GM21360 (cell line): ENCODE results near the gene LYPLAL1.

ENCODE experiments used
- ATAC-seq: cut with Tn5 transposase; IDR thresholded peaks from one replicate; pipeline ENCODE4 v1.9.1; 2021; ENCODE audit warnings: mild to moderate bottlenecking, moderate library complexity; ENCODE audit not compliant: unreplicated experiment

Gene LYPLAL1

DNA sequence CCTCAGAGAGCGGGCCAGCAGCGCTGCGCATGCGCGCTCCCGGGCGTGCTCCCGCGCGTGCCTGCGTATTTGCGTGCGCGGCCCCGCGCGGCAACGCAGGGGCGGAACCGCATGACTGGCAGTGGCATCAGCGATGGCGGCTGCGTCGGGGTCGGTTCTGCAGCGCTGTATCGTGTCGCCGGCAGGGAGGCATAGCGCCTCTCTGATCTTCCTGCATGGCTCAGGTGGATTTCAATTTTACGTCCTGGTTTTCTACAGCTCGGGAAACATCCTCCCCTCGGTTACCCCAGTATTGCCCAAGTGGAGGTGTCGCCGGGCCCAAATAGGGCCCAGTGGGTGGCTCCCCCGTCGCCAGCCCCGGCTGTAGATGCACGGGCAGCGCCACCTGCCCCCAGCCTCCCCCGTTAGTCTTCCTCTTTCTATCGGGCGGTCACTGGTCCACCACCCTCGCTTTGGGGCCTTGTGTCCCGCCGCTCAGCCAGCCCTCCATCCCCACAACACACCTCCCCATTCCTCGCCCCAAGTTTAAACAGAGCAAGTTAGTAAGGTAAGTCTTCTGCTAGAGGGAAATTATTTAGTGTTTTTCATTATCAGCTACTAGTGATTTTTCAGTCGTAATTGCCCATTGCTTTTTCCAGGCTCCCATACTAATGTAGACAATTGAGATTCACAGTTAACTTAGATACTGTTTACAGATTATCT is at the start of gene LYPLAL1:
TSS of gene LYPLAL1 (plus strand) at position 121 of the 702 bp plus-strand sequence. CDS start at position 134, 13 bp downstream.
- peak; percentile 65 for ATAC-seq

DNA sequence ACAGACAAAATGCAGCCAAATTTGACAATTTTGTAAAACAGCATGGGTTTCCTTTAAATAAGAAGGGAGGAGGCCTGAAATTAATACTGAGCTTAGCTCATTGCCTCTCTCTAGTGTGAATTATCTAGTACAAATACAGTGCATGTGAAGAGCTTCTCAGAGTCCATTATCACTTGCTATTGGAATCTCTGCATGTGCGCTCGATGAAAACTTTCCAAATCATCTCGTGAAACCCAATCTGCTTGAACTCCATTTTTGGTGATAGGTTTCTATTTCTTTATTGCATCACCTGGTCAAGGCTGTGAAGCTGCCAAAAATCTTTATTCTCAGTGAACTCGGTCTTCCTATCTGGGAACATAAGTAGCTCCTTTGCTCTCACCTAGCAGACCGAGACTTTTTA is 49.5 kb upstream of the LYPLAL1 start:
- ATAC-seq = no peak

DNA sequence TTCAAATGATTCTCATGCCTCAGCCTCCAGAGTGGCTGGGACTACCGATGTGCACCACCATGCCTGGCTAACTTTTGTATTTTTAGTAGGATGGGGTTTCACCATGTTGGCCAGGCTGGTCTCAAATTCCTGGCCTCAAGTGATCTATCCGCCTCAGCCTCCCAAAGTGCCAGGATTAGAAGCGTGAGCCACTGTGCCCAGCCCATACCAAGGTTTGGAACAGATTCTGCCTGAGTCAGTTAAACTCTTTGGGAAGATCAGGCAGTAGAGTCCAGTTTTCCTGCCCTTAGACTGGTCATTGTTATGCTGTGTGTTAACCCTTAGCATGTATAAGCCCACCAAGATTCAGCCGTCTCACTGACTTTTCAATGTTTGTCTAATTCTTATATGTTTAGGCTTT is 48.3 kb upstream of the LYPLAL1 start:
- ATAC-seq = no peak

DNA sequence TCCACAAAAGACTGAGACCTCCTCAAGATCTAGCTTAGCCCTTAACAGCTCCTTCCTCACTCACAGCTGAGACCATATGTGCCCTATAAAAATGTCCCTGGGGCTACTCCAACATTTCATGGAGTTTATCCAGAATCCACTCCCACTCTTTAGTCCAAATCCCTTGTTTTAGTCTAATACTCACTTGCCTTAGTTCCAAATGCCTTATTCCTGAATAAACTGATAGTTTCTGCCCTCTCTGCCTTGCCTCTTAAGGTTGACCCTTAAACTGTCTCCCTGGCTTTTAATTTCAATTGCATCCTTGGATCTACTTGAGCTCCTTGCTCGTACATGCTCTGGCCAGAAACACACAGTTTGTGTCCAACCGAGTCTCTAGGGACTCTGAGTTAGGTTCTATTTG is 47.3 kb upstream of the LYPLAL1 start:
- ATAC-seq = no peak

DNA sequence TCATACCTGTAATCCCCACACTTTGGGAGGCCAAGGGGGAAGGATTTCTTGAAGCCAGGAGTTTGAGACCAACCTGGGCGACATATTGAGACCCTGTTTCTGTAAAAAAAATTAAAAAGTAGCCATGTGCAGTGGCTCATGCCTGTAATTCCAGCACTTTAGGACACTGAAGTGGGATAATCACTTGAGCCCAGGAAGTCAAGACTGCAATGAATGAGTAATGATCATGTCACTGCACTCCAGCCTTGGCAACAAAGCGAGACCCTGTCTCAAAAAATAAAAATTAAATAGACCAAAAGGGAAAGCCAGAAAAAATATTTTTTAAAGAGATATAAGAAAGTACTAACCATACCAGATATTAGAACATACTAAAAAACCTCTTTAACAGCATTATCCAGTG is 44.7 kb upstream of the LYPLAL1 start:
- no peak for ATAC-seq

DNA sequence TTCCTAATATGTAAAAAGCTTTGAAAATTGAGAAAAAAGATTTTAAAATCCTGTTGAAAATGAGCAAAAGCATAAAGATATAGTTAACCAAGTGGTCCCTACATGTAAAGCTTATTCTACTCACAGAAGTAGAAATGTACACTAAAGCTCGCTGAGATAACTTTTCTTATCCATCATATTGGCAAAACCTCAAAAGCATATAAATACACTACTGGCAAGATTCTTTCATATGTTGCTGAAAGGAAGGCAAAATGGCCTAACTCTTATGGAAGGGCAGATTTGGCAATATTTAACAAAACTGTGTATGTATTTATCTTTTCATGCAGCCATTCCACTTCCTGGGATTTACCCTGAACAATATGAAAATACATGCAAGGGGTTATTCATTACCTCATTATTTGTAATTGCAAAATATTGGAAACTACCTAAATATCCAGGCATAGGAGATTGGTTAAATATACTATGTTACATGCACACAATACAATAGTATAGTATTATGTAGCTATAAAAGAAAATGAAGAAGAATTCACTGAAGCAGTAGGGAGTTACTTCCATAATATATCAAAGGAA is 43.2 kb upstream of the LYPLAL1 start:
- no peak for ATAC-seq

DNA sequence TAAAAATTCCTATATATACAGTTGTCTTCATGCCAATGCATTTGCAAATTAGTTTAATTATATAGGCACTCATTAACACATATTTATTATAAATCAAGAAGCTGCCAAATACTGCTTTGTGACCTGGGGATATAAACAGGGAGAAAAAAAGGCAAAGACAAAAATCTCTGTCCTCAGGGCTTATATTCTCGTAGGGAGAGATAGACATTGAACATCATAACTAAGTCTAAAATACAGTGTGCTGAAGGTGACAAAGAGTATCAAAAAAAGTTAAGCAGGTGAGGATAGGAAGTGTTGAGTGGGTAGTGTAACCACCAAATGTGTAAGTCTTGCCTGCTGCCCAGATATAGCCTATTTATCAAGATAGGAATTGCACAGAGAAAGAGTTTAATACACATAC is 40.7 kb upstream of the LYPLAL1 start:
- ATAC-seq = no peak

DNA sequence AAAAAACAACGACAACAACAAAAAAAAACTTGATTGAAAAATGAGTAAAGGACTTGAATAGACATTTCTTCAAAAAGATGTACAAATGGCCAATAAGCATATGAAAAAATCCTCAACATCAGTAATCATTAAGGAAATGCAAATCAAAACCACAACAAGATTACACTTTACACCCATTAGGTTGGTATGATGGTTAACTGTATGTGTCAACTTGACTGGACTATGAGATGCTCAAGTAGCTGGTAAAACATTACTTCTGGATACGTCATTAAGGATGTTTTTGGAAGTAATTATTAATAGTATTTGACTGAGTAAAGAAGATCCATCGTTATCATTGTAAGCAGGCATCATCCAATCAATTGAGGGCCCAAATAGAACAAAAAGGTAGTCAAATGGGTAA is 34.9 kb upstream of the LYPLAL1 start:
- no peak for ATAC-seq

DNA sequence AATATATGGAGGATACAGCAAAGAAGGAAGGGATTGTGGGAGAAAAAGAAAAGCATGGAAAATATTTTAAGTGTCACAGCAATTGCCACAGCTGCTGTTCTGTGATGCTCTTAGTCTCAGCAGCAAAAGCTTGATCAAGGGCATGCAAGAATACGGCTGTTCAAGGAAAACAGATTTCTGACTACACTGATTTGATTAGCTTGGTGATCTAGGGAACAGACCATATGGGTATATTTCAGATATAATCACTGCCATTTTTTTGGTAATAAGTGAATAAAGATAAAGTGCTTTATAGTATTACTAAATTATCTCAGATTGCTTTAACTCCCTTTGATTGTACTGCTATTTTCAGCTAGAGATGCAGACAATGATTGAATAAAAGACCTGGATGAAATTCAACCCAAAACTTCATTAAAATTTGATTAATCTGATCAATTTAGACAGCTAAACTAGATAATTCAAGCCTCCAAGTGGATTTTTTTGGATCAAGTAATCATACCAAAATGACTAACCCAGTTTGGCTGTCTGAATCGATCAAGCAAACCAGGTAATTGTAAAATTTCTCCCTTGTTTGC is 33.3 kb upstream of the LYPLAL1 start:
- no peak for ATAC-seq

DNA sequence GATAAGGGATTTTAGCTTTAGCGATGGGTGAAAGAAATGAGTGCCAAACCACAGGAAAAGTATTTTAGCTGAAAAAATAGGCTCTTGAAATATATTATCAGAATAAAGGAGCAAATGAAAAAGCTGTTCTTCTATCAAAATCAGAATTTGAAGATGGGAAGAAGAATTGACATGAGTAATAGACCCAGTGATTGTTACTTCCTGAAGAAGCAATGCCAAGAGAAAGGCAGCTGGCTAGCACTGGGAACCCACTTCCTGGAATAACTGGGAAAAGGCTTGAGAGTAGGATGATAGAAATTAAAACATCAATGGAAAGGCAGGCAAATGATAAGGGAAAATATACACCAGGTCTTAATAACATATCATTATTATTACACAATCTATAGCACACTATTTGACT is 29.9 kb upstream of the LYPLAL1 start:
- ATAC-seq = no peak

DNA sequence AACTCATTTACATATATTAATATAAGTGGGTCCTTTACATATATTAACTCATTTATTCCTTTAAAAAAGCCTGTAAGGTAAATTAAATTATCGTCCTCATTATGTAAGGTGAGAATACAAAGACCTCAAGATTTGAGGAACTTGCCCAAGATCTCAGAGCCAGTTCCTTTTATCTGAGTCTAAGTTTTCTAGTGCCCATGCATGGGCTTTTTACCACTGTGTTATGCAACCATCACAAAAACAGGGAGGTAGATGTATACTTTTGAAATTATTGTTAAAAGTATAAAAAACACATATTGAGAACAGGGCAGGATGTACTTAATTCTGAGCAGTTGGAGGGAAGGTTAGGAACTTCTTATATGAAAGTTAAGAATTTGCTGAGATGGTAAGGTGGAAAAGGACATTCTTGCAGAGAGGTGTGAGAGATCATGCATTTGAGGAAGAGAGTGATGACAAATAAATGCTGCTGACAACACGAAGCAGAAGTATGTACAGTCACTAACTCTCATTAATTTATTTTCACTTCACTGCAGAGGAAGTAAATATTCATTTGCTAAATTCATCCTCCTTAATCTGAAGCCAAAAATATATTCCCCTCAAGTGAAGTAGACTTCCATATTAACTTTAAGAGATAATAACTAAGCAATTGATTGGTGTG is 28.9 kb upstream of the LYPLAL1 start:
- ATAC-seq = no peak

DNA sequence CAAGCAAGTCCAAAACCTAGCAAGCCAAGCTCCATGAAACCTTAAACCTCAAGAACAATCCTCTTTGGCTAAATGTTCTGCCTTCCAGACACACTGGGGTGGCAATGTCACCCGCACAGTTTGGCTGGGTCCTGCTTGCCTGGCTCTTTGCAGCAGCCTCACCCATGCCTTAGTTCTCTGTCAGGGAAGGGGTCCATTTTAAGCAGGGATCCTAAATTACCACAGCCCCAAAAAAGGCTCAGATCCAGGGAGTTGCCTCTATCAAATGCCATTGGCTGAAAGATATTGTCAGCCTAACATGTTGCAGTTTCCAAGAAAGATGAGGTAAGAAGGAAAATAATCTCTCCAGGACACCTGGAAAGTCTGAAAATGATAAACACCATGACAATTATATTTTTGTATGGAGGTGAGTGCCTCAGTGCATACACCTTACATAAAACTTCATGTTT is 26.1 kb upstream of the LYPLAL1 start:
- ATAC-seq = no peak

DNA sequence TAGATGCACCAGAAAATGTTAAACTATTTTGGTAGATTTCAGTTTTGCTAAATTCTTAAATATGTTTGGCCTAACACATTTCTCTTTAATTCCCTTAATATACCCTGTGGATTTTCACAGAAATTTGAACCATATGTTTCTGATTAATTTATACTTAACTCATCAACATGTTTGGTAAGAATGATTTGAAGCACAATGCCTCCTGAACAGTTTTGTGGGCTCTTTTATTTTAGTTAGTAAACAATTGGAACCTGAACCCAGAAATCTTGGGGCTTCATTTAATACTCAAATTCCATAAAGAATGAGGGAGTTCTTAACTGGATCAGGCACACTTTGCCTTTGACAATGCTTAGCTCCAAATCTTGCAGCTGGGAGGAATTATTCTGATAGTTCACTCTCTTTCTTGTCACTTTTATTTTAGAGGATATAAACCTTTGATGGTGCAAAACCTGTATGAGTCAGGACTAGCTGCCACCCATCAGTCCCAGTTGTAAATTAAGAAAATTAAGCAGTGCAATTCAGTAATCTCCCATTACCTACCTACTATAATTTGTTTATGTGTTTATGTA is 24.6 kb upstream of the LYPLAL1 start:
- no peak for ATAC-seq

DNA sequence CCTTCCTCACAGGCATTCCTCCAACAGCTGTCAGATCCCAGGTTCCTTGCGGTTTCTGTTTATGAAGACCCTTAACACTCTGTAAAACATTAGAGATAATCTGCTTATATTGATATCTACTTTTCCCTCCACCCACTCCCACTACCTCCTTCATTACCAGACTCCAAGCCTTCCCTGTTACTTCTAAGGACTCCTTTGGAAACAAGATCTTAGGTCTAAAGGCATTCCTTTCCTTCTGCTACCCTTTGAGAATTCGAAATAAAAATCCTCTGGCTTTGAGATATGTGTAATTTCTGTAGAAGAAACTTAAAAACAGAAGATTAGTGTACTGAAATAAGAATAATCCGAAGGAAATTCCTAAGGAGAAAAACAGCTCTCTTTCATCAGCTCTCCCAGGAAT is 23.7 kb upstream of the LYPLAL1 start:
- ATAC-seq = no peak

DNA sequence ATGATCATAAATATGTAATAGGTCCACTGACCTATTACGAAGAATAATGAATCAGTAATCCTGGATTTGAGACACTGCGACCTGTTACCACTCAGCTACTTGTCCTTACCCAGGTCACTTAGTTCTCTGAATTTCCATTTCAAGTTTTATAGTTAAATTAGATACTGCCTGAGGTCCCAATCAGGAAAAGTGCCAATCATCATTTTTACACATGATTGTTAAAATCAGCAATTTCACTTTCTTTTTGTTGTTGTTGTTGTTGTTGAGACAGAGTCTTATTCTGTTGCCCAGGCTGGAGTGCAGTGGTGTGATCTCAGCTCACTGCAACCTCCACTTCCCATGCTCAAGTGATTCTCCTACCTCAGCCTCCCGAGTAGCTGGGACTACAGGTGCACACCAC is 22.8 kb upstream of the LYPLAL1 start:
- ATAC-seq = no peak

DNA sequence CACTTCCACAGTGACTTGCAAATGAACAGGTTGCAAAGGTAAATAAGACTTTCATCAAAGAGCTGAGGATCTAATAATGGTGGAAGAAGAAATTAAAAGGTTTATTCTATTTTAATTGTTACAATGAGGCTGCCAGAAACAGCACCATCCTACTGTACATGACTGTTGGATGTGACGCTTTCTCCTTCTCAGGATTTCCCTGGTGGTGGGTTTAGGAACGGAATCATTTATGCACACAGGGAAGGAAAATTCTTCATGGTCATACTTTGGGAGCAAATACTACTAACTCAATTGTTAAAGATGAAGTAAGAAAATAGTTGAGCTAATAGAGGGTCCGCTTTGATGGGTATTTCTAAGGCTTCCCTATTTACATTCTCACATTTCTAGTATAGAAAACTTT is 22.2 kb upstream of the LYPLAL1 start:
- no peak for ATAC-seq

DNA sequence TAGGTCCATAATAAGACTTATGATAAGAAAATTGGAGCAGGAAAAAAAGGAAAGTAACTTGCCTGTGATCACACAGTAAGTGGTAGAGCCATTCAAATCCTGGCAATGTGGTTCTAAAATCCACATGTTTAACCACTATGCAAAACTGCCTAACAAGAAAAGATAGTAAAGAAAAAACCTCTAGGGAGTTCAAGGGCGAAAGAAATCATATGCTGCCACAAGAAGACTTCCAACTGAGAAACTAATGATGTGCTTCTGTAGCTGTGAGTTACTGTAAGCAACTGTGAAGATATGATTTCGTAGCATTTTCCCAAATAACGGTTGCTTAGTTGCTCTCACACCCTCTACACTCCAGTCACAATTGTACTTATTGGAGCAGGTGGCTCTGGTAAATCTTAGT is 20.9 kb upstream of the LYPLAL1 start:
- ATAC-seq = no peak

DNA sequence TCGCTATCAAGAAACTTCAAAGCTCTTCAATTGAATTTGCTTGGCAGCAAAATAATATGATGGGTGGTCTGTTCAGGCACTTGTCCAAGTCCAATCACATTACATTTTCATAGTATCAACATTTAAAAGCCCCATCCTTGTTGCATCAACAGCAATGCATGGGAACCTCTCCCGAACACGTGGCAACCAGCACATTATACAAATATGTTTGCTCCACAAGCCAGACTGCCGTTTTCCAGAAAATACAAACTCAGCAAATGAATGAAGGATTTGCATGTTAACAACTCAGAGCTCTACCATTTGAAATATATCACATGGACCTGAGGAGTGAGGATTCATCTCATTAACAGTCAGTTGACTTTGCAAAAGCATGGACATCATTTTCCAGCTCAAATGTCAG is 20.0 kb upstream of the LYPLAL1 start:
- no peak for ATAC-seq

DNA sequence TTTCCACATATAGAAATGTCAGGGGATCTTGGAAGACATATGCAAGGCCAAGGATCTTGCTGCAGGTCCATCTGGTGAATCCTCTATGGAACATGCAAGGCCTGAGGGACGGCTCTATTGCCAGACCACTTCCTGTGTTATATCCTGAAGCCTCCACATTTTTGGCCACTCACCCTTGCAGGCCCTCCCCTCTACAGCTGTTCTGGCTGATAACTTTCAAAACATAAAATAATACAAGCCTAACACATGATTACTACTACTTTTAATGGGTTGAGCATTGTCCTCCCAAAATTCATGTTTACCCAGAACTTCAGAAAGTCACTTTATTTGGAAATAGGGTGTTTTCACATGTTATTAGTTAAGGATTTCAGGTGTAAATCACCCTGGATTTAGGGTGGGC is 18.5 kb upstream of the LYPLAL1 start:
- ATAC-seq = no peak

DNA sequence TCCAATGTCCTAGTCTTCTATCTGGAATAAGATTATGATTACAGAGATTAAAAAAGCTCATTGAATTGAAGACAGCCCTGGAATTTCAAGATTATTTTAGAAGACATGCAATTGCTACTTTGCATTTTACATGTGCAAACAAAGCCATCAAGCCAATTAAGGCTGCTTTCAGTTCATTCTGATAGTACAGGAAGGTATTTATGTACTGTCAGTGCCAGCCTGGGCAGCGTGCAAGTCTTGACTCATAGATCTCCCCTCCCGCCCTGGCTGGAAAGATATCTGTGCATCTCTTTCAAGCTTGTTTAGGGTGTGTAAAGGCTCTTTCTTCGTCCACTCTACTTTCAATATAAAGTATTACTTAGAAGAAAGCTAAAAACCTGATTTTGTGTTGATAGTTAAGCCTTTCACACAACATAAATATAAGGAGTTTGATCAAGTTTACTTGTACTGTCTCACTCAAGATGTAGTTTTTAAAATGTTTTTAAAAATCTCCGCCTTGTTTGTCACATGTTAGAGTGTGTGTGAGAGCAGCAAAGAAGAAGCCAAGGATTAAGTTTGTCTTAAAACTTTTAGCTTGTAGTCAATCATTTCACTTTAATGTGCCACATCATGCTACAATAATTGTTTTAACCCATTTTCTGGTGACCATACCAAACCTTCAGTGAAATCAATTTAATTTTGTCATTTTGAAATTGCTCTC is 13.6 kb upstream of the LYPLAL1 start:
- peak; percentile 67 for ATAC-seq

DNA sequence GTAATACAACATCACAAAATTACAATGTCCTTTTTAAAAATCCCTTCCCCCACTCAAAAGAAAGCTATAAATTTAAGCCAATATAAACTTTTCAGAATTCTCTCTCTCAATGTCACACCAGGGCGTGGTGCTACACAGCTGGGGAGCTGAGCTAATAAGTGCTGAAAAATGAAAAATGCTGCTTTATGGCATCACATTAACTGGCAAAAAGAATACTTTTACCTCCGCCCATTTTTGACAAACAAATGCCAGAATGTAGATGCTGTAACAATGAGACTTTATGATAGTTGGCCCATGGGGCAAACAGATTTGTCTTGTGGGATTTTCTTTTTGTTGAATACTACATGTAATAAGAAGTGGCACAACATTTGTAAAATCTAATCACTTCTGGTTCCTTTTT is 12.7 kb upstream of the LYPLAL1 start:
- ATAC-seq = no peak
